H9 (cell line): ENCODE measurements around the gene POGLUT2. TPM values are rescaled to one million over a fixed set of nuclear protein-coding genes. Genes with fewer than 3 reads are reported as not detected.

Experiments
- DNase-seq: peaks from one replicate; pipeline ENCODE4 v3.0.0-alpha.2; 2017
- H2AFZ ChIP-seq: one replicate; pipeline ENCODE4 v1.6.1; 2013; ENCODE audit warnings: mild to moderate bottlenecking, low read length, control low read depth, moderate library complexity
- H2AK5ac ChIP-seq: 2 replicates; pipeline ENCODE4 v1.6.1; 2013; ENCODE audit warnings: low read length, control low read depth, mixed read lengths; ENCODE audit not compliant: insufficient read length
- H2BK120ac ChIP-seq: one replicate; pipeline ENCODE4 v1.6.1; 2013; ENCODE audit warnings: low read depth, mild to moderate bottlenecking, low read length, control low read depth, inconsistent platforms; ENCODE audit not compliant: poor library complexity, severe bottlenecking
- H2BK12ac ChIP-seq: 2 replicates; pipeline ENCODE4 v1.6.1; 2013; ENCODE audit warnings: low read length, control low read depth, mixed read lengths, low read depth; ENCODE audit not compliant: insufficient read length
- H2BK15ac ChIP-seq: 2 replicates; pipeline ENCODE4 v1.6.1; 2013; ENCODE audit warnings: low read depth, low read length, control low read depth
- H2BK20ac ChIP-seq: one replicate; pipeline ENCODE4 v1.6.1; 2013; ENCODE audit warnings: low read depth, mild to moderate bottlenecking, low read length, control low read depth, inconsistent platforms; ENCODE audit not compliant: poor library complexity, severe bottlenecking
- H2BK5ac ChIP-seq: 2 replicates; pipeline ENCODE4 v1.6.1; 2013; ENCODE audit warnings: low read length, control low read depth, mixed read lengths; ENCODE audit not compliant: insufficient read length
- H3K14ac ChIP-seq: 2 replicates; pipeline ENCODE4 v1.6.1; 2013; ENCODE audit warnings: low read length, control low read depth; ENCODE audit not compliant: insufficient read depth
- H3K18ac ChIP-seq: 2 replicates; pipeline ENCODE4 v1.6.1; 2013; ENCODE audit warnings: low read depth, mild to moderate bottlenecking, mixed read lengths, low read length, control low read depth; ENCODE audit not compliant: insufficient read length
- H3K23ac ChIP-seq: 2 replicates; pipeline ENCODE4 v1.6.1; 2013; ENCODE audit warnings: low read length, control low read depth, mixed read lengths, low read depth; ENCODE audit not compliant: insufficient read length
- H3K23me2 ChIP-seq: 2 replicates; pipeline ENCODE4 v1.6.1; 2013; ENCODE audit warnings: low read depth, mild to moderate bottlenecking, mixed read lengths, low read length, control low read depth; ENCODE audit not compliant: insufficient read length, poor library complexity, severe bottlenecking
- H3K27ac ChIP-seq: 2 replicates; pipeline ENCODE4 v1.5.1; 2013; ENCODE audit warnings: low read length, control low read depth, mixed read lengths, low read depth; ENCODE audit not compliant: insufficient read length
- H3K27me3 ChIP-seq: 2 replicates; pipeline ENCODE4 v1.6.1; 2013; ENCODE audit warnings: low read length, control low read depth, inconsistent platforms; ENCODE audit not compliant: insufficient read depth
- H3K4ac ChIP-seq: 2 replicates; pipeline ENCODE4 v1.6.1; 2013; ENCODE audit warnings: low read depth, mild to moderate bottlenecking, control low read depth, inconsistent platforms, low read length, moderate library complexity
- H3K4me1 ChIP-seq: 2 replicates; pipeline ENCODE4 v1.6.1; 2013; ENCODE audit warnings: low read length, control low read depth, inconsistent platforms; ENCODE audit not compliant: insufficient read depth
- H3K4me2 ChIP-seq: 2 replicates; pipeline ENCODE4 v1.6.1; 2013; ENCODE audit warnings: low read length, control low read depth, mixed read lengths; ENCODE audit not compliant: insufficient read length, insufficient read depth
- H3K56ac ChIP-seq: 2 replicates; pipeline ENCODE4 v1.6.1; 2013; ENCODE audit warnings: low read depth, mild to moderate bottlenecking, mixed read lengths, low read length, control low read depth; ENCODE audit not compliant: insufficient read length
- H3K79me1 ChIP-seq: 2 replicates; pipeline ENCODE4 v1.6.1; 2013; ENCODE audit warnings: low read depth, mild to moderate bottlenecking, moderate library complexity, low read length, control low read depth, inconsistent platforms; ENCODE audit not compliant: insufficient read depth, poor library complexity, severe bottlenecking
- H3K79me2 ChIP-seq: 2 replicates; pipeline ENCODE4 v1.6.1; 2013; ENCODE audit warnings: low read length, control low read depth, inconsistent platforms; ENCODE audit not compliant: insufficient read depth
- H3K9ac ChIP-seq: 2 replicates; pipeline ENCODE4 v1.6.1; 2013; ENCODE audit warnings: low read length, control low read depth, mixed read lengths; ENCODE audit not compliant: insufficient read length; ENCODE audit errors: extremely low read depth
- H3K9me3 ChIP-seq: one replicate; pipeline ENCODE4 v1.6.1; 2013; ENCODE audit warnings: low read depth, low read length, inconsistent platforms; ENCODE audit not compliant: control insufficient read depth
- H3T11ph ChIP-seq: one replicate; pipeline ENCODE4 v1.6.1; 2013; ENCODE audit warnings: mild to moderate bottlenecking, low read length, control low read depth, inconsistent platforms
- H4K20me1 ChIP-seq: one replicate; pipeline ENCODE4 v1.6.1; 2013; ENCODE audit not compliant: control insufficient read depth, insufficient read length, insufficient read depth
- H4K5ac ChIP-seq: 2 replicates; pipeline ENCODE4 v1.6.1; 2013; ENCODE audit warnings: low read depth, mild to moderate bottlenecking, mixed read lengths, low read length, control low read depth; ENCODE audit not compliant: insufficient read length
- H4K8ac ChIP-seq: replicated peaks from 2 replicates; pipeline ENCODE4 v1.6.1; 2013; ENCODE audit warnings: low read length, control low read depth, mixed read lengths, low read depth; ENCODE audit not compliant: insufficient read length
- H4K91ac ChIP-seq: 2 replicates; pipeline ENCODE4 v1.6.1; 2013; ENCODE audit warnings: low read depth, mild to moderate bottlenecking, moderate library complexity, mixed read lengths, low read length, control low read depth; ENCODE audit not compliant: insufficient read length
- H3K27ac Mint-ChIP-seq, 3 experiments: 2 replicates in 2 of 3; 3 replicates in 1 of 3; pipeline ENCODE4 v1.8.0; 2020 to 2021; ENCODE audit warnings: mixed read lengths in 3 of 3, mild to moderate bottlenecking in 1 of 3, moderate library complexity in 1 of 3
- H3K27me3 Mint-ChIP-seq: 2 replicates; pipeline ENCODE4 v1.8.0; 2021; ENCODE audit warnings: low read depth, mild to moderate bottlenecking, moderate library complexity, mixed read lengths
- H3K36me3 Mint-ChIP-seq, 3 experiments: 2 replicates in 2 of 3; 3 replicates in 1 of 3; pipeline ENCODE4 v1.8.0; 2020 to 2021; ENCODE audit warnings: low read depth in 3 of 3, mixed read lengths in 3 of 3; ENCODE audit not compliant: insufficient read depth in 1 of 3
- H3K4me1 Mint-ChIP-seq, 2 experiments: 2 replicates each; pipeline ENCODE4 v1.8.0; 2020; ENCODE audit warnings: mixed read lengths in 2 of 2
- H3K4me3 Mint-ChIP-seq, 2 experiments: 2 replicates in 1 of 2; 3 replicates in 1 of 2; pipeline ENCODE4 v1.8.0; 2020 to 2021; ENCODE audit warnings: mild to moderate bottlenecking in 2 of 2, mixed read lengths in 2 of 2, moderate library complexity in 1 of 2
- H3K9me3 Mint-ChIP-seq, 2 experiments: 2 replicates in 1 of 2; 3 replicates in 1 of 2; pipeline ENCODE4 v1.8.0; 2020; ENCODE audit warnings: mild to moderate bottlenecking in 2 of 2, mixed read lengths in 2 of 2, moderate library complexity in 1 of 2
- CTCF ChIP-seq: fragments of 200-600 bp; sonication (generic); conservative IDR thresholded peaks from 3 replicates; pipeline ENCODE4 v1.8.0; 2021; ENCODE audit warnings: antibody characterized with exemption, mild to moderate bottlenecking
- WGBS: extraction: QIAGEN DNeasy Blood & Tissue Kit; methylation state at CpG from one replicate; pipeline ENCODE4 v1.1.7; 2013; ENCODE audit warnings: missing lambda C conversion rate, low lambda C conversion rate, mixed read lengths; ENCODE audit not compliant: insufficient read length; ENCODE audit errors: extremely low coverage; 5-methylcytosine and 5-hydroxymethylcytosine counted together
- total RNA-seq: library from RNA; stranded (reverse); gene quantifications from 2 replicates; pipeline ENCODE4 v1.2.1, GENCODE V29; 2021

POGLUT2 gene
- total RNA-seq, 1 experiment from 2014 or later = 23.5 TPM

GRCh38 chr13:102816708-102817107 is 17.9 kb upstream of the POGLUT2 start:
- no peak overlapping the region for H3K18ac ChIP-seq
- H3K4me1 Mint-ChIP-seq = peaks cover 0 to 3% of the 10 kb centered on the region in 2 experiments; a peak in 2 of 4 replicates
- H2BK5ac ChIP-seq = no peak overlapping the region
- H3K27ac Mint-ChIP-seq = no peak overlapping the region
- H3K9me3 Mint-ChIP-seq = peaks cover 3% of the 10 kb centered on the region in 2 experiments; a peak in 3 of 5 replicates
- H3K79me1 ChIP-seq = no peaks in the 10 kb centered on the region
- H3K4ac ChIP-seq = no peak overlapping the region
- H4K5ac ChIP-seq = no peak overlapping the region
- no peaks in the 10 kb centered on the region for H3K23me2 ChIP-seq
- H3K27me3 Mint-ChIP-seq = no peaks in the 10 kb centered on the region
- H2BK15ac ChIP-seq = no peak overlapping the region
- H3K4me1 ChIP-seq = no peaks in the 10 kb centered on the region; the same call in 1 of the 2 replicates
- H3K27ac ChIP-seq = no peak overlapping the region
- WGBS = no CpG with 5 or more reads among the region's 4 CpGs
- H3K4me2 ChIP-seq = no peak overlapping the region
- peaks cover 4 to 11% (median 6%) of the 10 kb centered on the region in 3 experiments; a peak in 4 of 7 replicates for H3K36me3 Mint-ChIP-seq
- no peak for DNase-seq
- no peaks in the 10 kb centered on the region for H4K20me1 ChIP-seq
- TF ChIP-seq CTCF = no peak
- H2BK120ac ChIP-seq = no peak overlapping the region
- no peaks in the 10 kb centered on the region for H3K27me3 ChIP-seq
- no peaks in the 10 kb centered on the region for H3K79me2 ChIP-seq
- no peak overlapping the region for H3K14ac ChIP-seq
- H3K56ac ChIP-seq = no peak overlapping the region
- H2AFZ ChIP-seq = no peak overlapping the region
- no peak overlapping the region for H3K23ac ChIP-seq
- H3T11ph ChIP-seq = no peak overlapping the region
- no peak overlapping the region for H3K4me3 Mint-ChIP-seq
- H2AK5ac ChIP-seq = no peak overlapping the region
- H3K9me3 ChIP-seq = no peaks in the 10 kb centered on the region
- H2BK12ac ChIP-seq = no peak overlapping the region
- H4K91ac ChIP-seq = no peak overlapping the region
- no peak overlapping the region for H2BK20ac ChIP-seq
- no peak overlapping the region for H3K9ac ChIP-seq
- H4K8ac ChIP-seq = no peak overlapping the region
